Fibroblast of peridontal ligament (primary cell): Measurements from ENCODE around the gene CFAP61.
"Not testable (repeated sequence)": the region's sequence is repeated elsewhere in the genome, so short reads cannot be mapped to it uniquely, and the experiment has no call there.

Source experiments
- DNase-seq: peaks from one replicate; pipeline ENCODE4 v3.0.0-alpha.2; 2010; ENCODE audit errors: extremely low read depth

Gene CFAP61

GRCh38 chr20:20229595-20229994 lies 177.3 kb downstream of the CFAP61 start:
- DNase-seq, result no peak

GRCh38 chr20:20230741-20231140 lies 178.4 kb downstream of the CFAP61 start:
- no peak for DNase-seq

GRCh38 chr20:20231528-20232298 lies 179.4 kb downstream of the CFAP61 start:
- DNase-seq, result no peak

GRCh38 chr20:20233041-20233514 lies 180.7 kb downstream of the CFAP61 start:
- DNase-seq, result no peak

GRCh38 chr20:20235681-20236080 lies 183.3 kb downstream of the CFAP61 start:
- DNase-seq, result no peak

GRCh38 chr20:20237093-20237959 lies 185.0 kb downstream of the CFAP61 start:
- peak; percentile 29 for DNase-seq

- no peak for DNase-seq
Measured at GRCh38 chr20:20241976-20242375, 189.6 kb downstream of the CFAP61 start.

GRCh38 chr20:20244384-20244783 lies 192.1 kb downstream of the CFAP61 start:
- DNase-seq, result not testable (repeated sequence)

- no peak for DNase-seq
Measured at GRCh38 chr20:20246996-20247633, 194.8 kb downstream of the CFAP61 start.

- no peak for DNase-seq
Measured at GRCh38 chr20:20248620-20249200, 196.4 kb downstream of the CFAP61 start.

GRCh38 chr20:20251317-20251716 lies 199.0 kb downstream of the CFAP61 start:
- DNase-seq, result no peak

GRCh38 chr20:20251836-20252235 lies 199.5 kb downstream of the CFAP61 start:
- DNase-seq, result no peak

- no peak for DNase-seq
Measured at GRCh38 chr20:20253039-20253743, 200.9 kb downstream of the CFAP61 start.

- DNase-seq, result no peak
Measured at GRCh38 chr20:20253744-20254330, 201.5 kb downstream of the CFAP61 start.

- DNase-seq, result no peak
Measured at GRCh38 chr20:20255099-20255498, 202.8 kb downstream of the CFAP61 start.

- DNase-seq, result no peak
Measured at GRCh38 chr20:20259533-20259932, 207.2 kb downstream of the CFAP61 start.

- no peak for DNase-seq
Measured at GRCh38 chr20:20261159-20261558, 208.8 kb downstream of the CFAP61 start.

- DNase-seq, result no peak
Measured at GRCh38 chr20:20265210-20265609, 212.9 kb downstream of the CFAP61 start.

- no peak for DNase-seq
Measured at GRCh38 chr20:20266552-20266951, 214.2 kb downstream of the CFAP61 start.

GRCh38 chr20:20267685-20268370 lies 215.5 kb downstream of the CFAP61 start:
- DNase-seq, result no peak
